SK-N-SH treated with all-trans-retinoic acid at 6 μM for 48 hours (cell line): ENCODE measurements around the gene TRAPPC6A.

Experiments used
- ATAC-seq: fragments of 200-7000 bp; cut with Tn5 transposase; 3 replicates; pipeline ENCODE4 v1.9.1; 2020; ENCODE audit warnings: mild to moderate bottlenecking, moderate library complexity
- BACH2 ChIP-seq: fragments of 250-450 bp; sonication (Bioruptor Pico); IDR thresholded peaks from 2 replicates; pipeline ENCODE4 v1.9.0; 2021; ENCODE audit warnings: mild to moderate bottlenecking, borderline replicate concordance
- CSDC2 ChIP-seq: fragments of 250-450 bp; sonication (Bioruptor Pico); IDR thresholded peaks from 2 replicates; pipeline ENCODE4 v1.5.0; 2020; ENCODE audit warnings: mild to moderate bottlenecking, moderate library complexity
- ESRRG ChIP-seq: fragments of 250-450 bp; sonication (Bioruptor Pico); IDR thresholded peaks from 2 replicates; pipeline ENCODE4 v1.6.1; 2021; ENCODE audit warnings: mild to moderate bottlenecking
- GLIS3 ChIP-seq: fragments of 250-450 bp; sonication (Bioruptor Pico); IDR thresholded peaks from 2 replicates; pipeline ENCODE4 v1.5.0; 2020; ENCODE audit warnings: mild to moderate bottlenecking, moderate library complexity
- OSR1 ChIP-seq: fragments of 250-450 bp; sonication (Bioruptor Pico); IDR thresholded peaks from 2 replicates; pipeline ENCODE4 v1.8.0; 2022; ENCODE audit warnings: moderate library complexity, mild to moderate bottlenecking, inconsistent platforms
- PPARA ChIP-seq: fragments of 250-450 bp; sonication (Bioruptor Pico); IDR thresholded peaks from 2 replicates; pipeline ENCODE4 v1.5.0; 2020; ENCODE audit warnings: mild to moderate bottlenecking, borderline replicate concordance
- RARB ChIP-seq: fragments of 250-450 bp; sonication (Bioruptor Pico); IDR thresholded peaks from 2 replicates; pipeline ENCODE4 v1.8.0; 2021; ENCODE audit warnings: mild to moderate bottlenecking, moderate library complexity
- SNAI2 ChIP-seq: fragments of 250-450 bp; sonication (Bioruptor Pico); IDR thresholded peaks from 2 replicates; pipeline ENCODE4 v1.5.0; 2020; ENCODE audit warnings: mild to moderate bottlenecking, moderate library complexity
- ZFP3 ChIP-seq: fragments of 250-450 bp; sonication (Bioruptor Pico); IDR thresholded peaks from 2 replicates; pipeline ENCODE4 v1.5.0; 2020; ENCODE audit warnings: mild to moderate bottlenecking, moderate library complexity
- ZNF565 ChIP-seq: fragments of 450-650 bp; formaldehyde crosslinking; conservative IDR thresholded peaks from 2 replicates; pipeline ENCODE4 v1.5.0; 2020; ENCODE audit warnings: low read depth, mild to moderate bottlenecking, moderate library complexity
- ZNF70 ChIP-seq: fragments of 450-650 bp; formaldehyde crosslinking; IDR thresholded peaks from 2 replicates; pipeline ENCODE4 v1.5.0; 2020; ENCODE audit warnings: mild to moderate bottlenecking, moderate library complexity
- ZNF8 ChIP-seq: fragments of 450-650 bp; formaldehyde crosslinking; IDR thresholded peaks from 2 replicates; pipeline ENCODE4 v1.5.0; 2020; ENCODE audit warnings: mild to moderate bottlenecking, moderate library complexity
- TF ChIP-seq, protein P1 (sequence below): fragments of 250-450 bp; sonication (Bioruptor Pico); IDR thresholded peaks from 2 replicates; pipeline ENCODE4 v1.5.0; 2020; ENCODE audit warnings: mild to moderate bottlenecking, moderate library complexity
- TF ChIP-seq, protein P2 (sequence below): fragments of 250-450 bp; sonication (Bioruptor Pico); IDR thresholded peaks from 2 replicates; pipeline ENCODE4 v1.8.0; 2020; ENCODE audit warnings: mild to moderate bottlenecking, moderate library complexity, borderline replicate concordance
- TF ChIP-seq, protein P3 (sequence below): fragments of 250-450 bp; sonication (Bioruptor Pico); IDR thresholded peaks from 2 replicates; pipeline ENCODE4 v1.5.1; 2021; ENCODE audit warnings: mild to moderate bottlenecking, moderate library complexity
- TF ChIP-seq, protein P4 (sequence below): fragments of 250-450 bp; sonication (Bioruptor Pico); IDR thresholded peaks from 2 replicates; pipeline ENCODE4 v1.5.1; 2020; ENCODE audit warnings: low read depth, mild to moderate bottlenecking, moderate library complexity
- TF ChIP-seq, protein P5 (sequence below): fragments of 250-450 bp; sonication (Bioruptor Pico); IDR thresholded peaks from 2 replicates; pipeline ENCODE4 v1.8.0; 2021; ENCODE audit warnings: low read depth, mild to moderate bottlenecking, moderate library complexity, borderline replicate concordance

The TRAPPC6A gene

DNA sequence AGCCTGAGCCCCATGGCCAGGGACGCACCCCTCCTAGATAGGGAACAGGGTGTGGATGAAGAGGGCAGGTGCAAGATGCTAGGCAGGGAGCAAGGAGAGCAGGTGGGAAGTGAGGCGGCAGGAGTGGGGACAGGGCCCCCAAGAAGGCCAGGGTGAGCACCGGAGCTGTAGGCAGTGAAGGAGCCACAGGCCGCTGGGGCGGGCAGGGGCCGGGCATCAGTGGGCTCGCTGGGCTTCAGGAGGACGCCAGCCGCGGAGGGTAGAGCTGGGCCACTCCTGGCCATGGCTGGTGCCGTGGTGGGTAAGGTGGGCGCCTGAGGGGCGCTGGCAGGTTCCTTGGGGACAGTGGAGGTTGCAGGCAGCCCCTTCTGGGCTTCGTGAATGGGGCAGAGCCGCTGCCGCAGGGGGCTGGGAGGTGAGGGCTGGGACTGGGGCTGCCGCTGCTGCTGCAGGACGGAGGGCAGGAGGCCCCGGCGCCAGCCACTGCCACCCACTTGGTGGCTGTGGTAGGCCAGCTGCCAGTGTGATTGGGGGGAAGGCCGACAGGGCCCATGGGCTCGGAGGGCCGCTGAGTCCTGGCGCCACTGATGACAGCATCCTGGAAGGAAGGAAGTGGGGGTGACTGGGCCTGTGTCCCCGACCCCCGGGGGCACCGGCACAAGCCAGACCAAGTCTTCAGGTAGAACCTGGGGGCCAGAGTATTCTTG, 19.4 kb downstream of the TRAPPC6A start (continued):
- TF ChIP-seq, protein P1, sequence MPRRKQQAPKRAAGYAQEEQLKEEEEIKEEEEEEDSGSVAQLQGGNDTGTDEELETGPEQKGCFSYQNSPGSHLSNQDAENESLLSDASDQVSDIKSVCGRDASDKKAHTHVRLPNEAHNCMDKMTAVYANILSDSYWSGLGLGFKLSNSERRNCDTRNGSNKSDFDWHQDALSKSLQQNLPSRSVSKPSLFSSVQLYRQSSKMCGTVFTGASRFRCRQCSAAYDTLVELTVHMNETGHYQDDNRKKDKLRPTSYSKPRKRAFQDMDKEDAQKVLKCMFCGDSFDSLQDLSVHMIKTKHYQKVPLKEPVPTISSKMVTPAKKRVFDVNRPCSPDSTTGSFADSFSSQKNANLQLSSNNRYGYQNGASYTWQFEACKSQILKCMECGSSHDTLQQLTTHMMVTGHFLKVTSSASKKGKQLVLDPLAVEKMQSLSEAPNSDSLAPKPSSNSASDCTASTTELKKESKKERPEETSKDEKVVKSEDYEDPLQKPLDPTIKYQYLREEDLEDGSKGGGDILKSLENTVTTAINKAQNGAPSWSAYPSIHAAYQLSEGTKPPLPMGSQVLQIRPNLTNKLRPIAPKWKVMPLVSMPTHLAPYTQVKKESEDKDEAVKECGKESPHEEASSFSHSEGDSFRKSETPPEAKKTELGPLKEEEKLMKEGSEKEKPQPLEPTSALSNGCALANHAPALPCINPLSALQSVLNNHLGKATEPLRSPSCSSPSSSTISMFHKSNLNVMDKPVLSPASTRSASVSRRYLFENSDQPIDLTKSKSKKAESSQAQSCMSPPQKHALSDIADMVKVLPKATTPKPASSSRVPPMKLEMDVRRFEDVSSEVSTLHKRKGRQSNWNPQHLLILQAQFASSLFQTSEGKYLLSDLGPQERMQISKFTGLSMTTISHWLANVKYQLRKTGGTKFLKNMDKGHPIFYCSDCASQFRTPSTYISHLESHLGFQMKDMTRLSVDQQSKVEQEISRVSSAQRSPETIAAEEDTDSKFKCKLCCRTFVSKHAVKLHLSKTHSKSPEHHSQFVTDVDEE (CRISPR knock-in tag), result no peak
- TF ChIP-seq, all 23 proteins: peak for 0

DNA sequence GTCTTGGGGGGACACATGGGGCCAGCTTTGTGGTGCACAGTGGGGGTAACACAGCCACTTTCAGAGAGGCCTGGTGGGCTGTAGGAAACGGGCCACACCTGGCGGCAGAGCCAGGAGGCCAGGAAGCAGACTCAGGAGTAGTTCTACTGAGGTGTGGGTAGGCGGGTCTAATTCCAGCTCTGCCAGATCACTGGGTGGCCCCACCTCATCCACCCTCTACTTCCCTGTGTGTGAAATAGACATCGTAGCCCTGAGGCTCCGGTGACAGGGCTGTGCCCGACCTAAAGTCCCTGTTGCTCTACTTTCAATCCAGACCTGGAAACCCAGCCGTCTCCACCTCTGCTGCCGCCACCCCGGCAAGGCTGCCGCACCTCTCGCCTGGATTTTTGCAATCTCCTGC, 21.3 kb downstream of the TRAPPC6A start:
- no peak for TF ChIP-seq OSR1 (CRISPR knock-in tag)
- TF ChIP-seq GLIS3 (CRISPR knock-in tag), result no peak
- no peak for TF ChIP-seq BACH2
- TF ChIP-seq, protein P2, sequence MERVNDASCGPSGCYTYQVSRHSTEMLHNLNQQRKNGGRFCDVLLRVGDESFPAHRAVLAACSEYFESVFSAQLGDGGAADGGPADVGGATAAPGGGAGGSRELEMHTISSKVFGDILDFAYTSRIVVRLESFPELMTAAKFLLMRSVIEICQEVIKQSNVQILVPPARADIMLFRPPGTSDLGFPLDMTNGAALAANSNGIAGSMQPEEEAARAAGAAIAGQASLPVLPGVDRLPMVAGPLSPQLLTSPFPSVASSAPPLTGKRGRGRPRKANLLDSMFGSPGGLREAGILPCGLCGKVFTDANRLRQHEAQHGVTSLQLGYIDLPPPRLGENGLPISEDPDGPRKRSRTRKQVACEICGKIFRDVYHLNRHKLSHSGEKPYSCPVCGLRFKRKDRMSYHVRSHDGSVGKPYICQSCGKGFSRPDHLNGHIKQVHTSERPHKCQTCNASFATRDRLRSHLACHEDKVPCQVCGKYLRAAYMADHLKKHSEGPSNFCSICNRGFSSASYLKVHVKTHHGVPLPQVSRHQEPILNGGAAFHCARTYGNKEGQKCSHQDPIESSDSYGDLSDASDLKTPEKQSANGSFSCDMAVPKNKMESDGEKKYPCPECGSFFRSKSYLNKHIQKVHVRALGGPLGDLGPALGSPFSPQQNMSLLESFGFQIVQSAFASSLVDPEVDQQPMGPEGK (CRISPR knock-in tag), result no peak
- TF ChIP-seq ZNF565, result no peak
- TF ChIP-seq, protein P3, sequence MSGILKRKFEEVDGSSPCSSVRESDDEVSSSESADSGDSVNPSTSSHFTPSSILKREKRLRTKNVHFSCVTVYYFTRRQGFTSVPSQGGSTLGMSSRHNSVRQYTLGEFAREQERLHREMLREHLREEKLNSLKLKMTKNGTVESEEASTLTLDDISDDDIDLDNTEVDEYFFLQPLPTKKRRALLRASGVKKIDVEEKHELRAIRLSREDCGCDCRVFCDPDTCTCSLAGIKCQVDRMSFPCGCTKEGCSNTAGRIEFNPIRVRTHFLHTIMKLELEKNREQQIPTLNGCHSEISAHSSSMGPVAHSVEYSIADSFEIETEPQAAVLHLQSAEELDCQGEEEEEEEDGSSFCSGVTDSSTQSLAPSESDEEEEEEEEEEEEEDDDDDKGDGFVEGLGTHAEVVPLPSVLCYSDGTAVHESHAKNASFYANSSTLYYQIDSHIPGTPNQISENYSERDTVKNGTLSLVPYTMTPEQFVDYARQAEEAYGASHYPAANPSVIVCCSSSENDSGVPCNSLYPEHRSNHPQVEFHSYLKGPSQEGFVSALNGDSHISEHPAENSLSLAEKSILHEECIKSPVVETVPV, result no peak
- TF ChIP-seq, protein P4, sequence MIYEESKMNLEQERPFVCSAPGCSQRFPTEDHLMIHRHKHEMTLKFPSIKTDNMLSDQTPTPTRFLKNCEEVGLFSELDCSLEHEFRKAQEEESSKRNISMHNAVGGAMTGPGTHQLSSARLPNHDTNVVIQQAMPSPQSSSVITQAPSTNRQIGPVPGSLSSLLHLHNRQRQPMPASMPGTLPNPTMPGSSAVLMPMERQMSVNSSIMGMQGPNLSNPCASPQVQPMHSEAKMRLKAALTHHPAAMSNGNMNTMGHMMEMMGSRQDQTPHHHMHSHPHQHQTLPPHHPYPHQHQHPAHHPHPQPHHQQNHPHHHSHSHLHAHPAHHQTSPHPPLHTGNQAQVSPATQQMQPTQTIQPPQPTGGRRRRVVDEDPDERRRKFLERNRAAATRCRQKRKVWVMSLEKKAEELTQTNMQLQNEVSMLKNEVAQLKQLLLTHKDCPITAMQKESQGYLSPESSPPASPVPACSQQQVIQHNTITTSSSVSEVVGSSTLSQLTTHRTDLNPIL (CRISPR knock-in tag), result no peak
- no peak for TF ChIP-seq PPARA (CRISPR knock-in tag)
- TF ChIP-seq CSDC2 (CRISPR knock-in tag), result no peak
- TF ChIP-seq ZFP3 (CRISPR knock-in tag), result no peak
- TF ChIP-seq ZNF70, result no peak
- TF ChIP-seq ZNF8 (CRISPR knock-in tag), result no peak
- TF ChIP-seq SNAI2 (CRISPR knock-in tag), result no peak
- TF ChIP-seq, protein P5, sequence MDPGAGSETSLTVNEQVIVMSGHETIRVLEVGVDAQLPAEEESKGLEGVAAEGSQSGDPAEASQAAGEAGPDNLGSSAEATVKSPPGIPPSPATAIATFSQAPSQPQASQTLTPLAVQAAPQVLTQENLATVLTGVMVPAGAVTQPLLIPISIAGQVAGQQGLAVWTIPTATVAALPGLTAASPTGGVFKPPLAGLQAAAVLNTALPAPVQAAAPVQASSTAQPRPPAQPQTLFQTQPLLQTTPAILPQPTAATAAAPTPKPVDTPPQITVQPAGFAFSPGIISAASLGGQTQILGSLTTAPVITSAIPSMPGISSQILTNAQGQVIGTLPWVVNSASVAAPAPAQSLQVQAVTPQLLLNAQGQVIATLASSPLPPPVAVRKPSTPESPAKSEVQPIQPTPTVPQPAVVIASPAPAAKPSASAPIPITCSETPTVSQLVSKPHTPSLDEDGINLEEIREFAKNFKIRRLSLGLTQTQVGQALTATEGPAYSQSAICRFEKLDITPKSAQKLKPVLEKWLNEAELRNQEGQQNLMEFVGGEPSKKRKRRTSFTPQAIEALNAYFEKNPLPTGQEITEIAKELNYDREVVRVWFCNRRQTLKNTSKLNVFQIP (CRISPR knock-in tag), result no peak
- TF ChIP-seq RARB, result no peak
- no peak for TF ChIP-seq ESRRG (CRISPR knock-in tag)
- TF ChIP-seq, protein P1 (CRISPR knock-in tag), result no peak
- no peak for ATAC-seq
